GM12872 (cell line): ENCODE measurements around the gene CDC42BPB.

Source experiments
- CTCF ChIP-seq: IDR thresholded peaks from 3 replicates; pipeline ENCODE4 v1.5.1; 2011; ENCODE audit warnings: low read depth, mild to moderate bottlenecking, low read length, moderate library complexity; ENCODE audit not compliant: insufficient read depth

CDC42BPB gene

GRCh38 chr14:103084021-103084919, 26.9 kb upstream of the CDC42BPB start, which contains the start of gene LBHD2:
Gene LBHD2, plus strand, starts transcription at chr14:103084210. Its CDS starts 1,803 bp downstream, at chr14:103086013.
- no peak for TF ChIP-seq CTCF

GRCh38 chr14:103081951-103082350, 24.6 kb upstream of the CDC42BPB start:
- no peak for TF ChIP-seq CTCF

- TF ChIP-seq CTCF, result no peak
These were observed 21.7 kb upstream of the CDC42BPB start for GRCh38 chr14:103078860-103079587.

DNA sequence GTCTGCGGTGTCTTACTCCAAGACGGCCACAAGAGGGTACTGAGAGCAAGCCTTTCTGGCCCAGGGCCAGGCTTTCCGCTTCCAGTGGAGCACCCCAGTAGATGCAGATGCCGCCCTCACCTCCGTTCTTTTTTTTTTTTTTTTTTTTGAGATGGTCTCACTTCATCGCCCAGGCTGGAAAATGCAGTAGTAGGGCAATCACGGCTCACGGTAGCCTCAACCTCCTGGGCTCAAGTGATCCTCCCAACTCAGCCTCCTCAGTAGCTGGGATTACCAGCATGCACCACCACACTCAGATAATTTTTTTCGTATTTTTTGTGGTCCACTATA, 21.0 kb upstream of the CDC42BPB start:
- TF ChIP-seq CTCF, result peak; percentile 93

DNA sequence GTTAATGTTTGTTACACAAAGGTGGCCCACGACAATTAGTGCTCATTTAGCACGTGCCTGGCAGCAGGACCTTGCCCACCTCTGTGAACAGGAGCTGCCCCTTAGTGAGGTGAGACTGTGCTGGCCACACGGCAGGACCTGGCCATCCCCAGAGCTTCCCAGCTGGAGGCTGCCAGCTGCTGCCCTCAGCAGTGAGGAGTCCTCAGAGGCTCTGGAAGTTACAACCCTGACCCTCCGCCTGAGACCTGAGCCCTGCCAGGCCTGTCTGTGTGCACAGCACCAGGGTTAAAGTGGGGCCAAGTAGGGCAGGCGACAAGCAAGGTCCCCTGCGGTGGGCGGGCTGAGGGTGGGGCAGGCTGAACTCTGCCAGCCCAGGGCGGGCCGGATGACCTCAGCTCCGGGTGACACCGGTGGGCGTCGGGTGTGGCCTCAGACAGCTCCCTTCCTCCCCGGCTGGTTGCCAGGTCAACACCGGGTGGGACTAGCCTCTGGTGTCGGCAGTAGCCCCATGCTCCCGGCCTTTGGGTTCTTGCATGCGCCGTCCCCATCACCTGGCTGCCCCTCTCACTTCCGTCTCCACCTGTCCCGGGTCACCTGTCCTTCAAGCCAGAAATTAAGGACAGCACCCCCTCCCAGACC, 17.5 kb upstream of the CDC42BPB start:
- no peak for TF ChIP-seq CTCF

GRCh38 chr14:103073876-103074728, 16.8 kb upstream of the CDC42BPB start:
- TF ChIP-seq CTCF, result no peak

DNA sequence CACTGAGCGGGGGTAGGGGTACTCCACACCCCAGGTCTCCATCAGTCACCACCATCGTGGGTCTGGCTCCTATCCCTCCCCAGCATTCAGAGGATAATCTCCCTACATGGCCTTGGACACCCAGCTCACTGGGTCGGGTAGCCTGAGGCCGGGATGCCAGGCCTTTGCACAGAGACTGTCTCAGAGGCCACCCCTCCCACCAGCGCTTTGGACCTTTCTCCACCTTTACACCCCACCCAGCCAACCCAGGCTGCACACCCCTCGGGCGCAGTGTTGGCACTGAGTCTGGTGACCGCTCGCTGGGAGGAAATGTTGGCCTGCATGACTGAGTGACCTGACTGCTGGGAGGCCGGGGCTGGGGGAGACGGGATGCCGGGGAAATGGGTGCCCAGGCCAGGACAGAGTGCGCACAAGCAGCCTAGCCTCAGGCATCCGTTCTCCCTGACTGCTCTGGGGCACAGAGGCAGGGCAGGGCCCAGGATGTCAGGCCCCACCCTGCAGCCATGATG, 16.1 kb upstream of the CDC42BPB start:
- TF ChIP-seq CTCF, result no peak
